HG02973 (cell line): ENCODE data around the gene BCL2L14.

ENCODE experiments used
- ATAC-seq: cut with Tn5 transposase; IDR thresholded peaks from one replicate; pipeline ENCODE4 v1.9.1; 2021; ENCODE audit warnings: moderate library complexity; ENCODE audit not compliant: unreplicated experiment

The BCL2L14 gene

DNA sequence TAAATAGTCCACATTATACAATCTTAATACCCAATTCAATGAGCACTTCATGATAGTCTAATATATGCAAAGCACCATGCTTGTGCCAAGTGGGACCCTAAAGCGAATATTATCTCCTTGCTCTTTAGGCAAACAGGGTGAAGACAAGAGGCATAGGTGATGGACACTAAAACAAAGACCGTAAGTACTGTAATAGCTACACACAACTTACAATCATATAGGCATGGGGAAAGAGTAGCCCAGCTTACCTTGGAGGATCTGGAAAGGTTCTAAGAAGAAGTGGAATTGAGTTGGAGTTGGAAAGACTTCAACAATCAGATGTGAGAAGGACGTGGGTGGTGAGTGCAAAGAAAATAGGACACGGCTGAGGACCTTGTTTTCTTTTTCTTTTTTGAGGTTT is 19.1 kb upstream of the BCL2L14 start:
- ATAC-seq = no peak

DNA sequence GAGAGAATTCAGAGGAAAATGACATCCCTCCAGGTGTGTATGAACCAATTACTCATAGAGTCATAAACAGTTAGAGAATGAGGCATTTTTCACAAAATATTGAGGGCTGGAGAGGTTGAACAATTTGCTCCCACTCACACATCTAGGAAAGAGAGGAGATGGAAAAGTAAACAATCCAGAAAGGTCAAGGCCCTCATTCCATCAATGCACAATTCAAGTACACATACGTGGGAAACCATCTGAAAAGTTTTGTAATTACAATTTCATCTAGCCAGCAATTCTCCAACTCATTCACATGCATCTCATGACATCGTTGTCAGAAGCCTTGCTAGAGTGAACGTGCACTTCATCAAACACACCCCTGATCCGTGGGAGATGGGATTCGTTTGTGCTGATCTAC is 15.7 kb upstream of the BCL2L14 start:
- no peak for ATAC-seq

DNA sequence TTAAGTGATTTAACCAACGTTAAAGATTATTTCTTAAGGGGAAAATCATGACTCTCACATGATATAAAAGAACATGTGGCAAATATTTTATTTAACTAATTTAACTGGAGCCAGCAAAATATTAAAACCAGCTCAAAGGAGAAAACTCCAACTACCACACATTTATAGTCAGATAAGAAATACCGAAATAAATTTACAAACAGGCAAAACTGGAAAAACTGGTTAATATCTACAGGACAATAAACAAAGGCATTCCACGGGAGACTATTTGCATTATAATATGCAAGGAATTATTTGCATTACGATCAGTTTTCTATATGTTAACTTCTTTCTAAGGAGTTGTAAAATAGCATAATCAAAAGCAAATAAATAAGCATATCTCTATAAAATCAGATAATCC is 13.8 kb upstream of the BCL2L14 start:
- no peak for ATAC-seq

DNA sequence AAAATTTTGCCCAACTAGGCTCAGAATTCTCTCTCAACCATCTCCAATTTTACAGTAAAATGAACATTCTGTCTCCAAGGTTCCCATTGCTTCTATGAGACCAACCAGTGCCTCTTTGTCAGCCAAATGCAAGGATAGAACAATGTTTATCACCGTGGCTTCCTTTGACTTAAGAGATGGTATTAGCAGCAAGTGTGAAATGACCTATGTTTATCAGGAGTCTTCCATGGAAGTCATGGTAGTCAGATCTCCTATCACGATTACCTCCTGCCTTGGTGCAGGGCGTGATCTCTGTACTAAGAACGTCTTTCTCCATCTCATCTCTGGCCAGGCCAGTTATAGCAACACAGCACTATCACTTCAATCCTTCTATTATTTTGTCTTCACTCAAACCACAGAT is 6.1 kb upstream of the BCL2L14 start:
- no peak for ATAC-seq

DNA sequence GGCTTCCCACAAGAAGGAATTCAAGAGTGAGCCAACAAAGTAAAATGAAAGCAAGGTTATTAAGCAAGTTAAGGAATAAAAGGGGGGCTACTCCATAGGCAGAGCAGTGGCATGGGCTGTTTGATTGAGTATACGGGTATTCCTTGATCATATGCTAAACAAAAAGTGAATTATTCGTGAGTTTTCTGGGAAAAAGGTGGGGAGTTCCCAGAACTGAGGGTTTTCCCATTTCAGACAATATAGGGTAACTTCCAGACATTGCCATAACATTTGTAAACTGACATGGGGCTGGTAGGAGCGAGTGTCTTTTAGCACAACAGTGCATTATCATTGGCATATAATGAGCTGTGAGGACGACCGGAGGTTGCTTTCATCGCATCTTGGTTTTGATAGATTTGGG is 2.0 kb upstream of the BCL2L14 start:
- ATAC-seq = no peak

DNA sequence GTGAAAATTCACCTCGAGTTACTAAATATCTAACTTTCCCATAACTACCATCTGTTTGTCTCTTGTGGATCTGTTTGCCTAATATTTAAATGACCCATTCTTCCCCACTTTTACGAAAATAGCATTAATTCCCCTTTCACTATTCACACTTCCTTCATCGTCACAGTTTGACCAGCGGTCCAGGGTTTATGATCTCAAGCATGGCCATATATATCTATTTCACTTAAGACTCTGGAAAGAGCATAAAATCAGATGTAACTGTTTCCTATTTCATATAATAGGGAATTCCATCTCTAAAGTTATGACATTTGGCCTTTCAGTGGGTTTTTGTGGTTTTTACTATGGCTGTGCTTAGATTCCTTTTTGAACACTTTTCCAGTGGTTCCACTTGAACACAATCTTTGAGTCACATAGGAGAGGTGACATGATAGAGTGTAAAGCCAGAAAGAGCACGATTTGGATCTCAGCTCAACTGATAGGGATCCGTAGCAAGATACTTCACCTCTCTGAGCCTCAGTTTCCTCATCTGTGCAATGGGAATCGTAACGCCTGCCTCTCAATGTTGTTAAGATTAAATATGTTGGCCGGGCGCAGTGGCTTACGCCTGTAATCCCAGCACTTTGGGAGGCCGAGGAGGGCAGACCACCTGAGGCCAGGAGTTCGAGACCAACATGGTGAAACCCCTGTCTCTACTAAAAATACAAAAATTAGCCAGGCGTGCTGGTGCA is 754 bp upstream of the BCL2L14 start:
- ATAC-seq = no peak

DNA sequence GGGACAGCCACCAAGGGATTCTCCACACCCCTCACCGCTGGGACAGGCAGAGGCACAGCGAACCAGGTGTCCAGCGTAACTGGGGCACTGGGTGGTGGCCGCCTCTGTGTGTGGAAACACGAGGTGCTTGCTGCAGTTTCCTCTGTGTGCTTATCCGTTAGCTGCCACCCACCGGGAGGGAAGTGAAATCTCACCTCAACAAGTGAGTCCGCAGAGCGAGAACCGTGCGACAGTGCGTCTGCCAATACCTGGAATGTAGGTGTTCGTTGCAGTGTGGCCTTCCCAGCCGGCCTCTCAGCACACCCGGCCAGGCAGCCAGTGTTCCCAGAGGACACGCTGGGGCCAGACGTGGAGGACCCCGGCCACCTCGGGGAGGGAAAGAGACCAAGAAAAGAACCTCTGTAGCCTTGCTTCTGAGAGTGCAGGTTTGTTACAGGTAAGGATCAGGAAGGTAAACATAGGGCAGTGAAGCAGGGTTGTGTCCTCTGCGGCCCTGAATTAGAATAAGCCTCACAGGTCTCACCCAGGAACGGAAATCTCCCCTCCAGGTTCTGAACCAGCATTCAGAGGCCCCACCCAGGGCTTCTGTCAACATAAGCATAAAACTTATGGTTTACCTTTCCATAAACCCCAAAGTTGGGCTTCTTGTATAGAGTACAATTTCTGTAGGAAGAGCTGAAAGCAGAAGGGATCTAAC is 1.5 kb downstream of the BCL2L14 start:
- ATAC-seq = peak; percentile 65

DNA sequence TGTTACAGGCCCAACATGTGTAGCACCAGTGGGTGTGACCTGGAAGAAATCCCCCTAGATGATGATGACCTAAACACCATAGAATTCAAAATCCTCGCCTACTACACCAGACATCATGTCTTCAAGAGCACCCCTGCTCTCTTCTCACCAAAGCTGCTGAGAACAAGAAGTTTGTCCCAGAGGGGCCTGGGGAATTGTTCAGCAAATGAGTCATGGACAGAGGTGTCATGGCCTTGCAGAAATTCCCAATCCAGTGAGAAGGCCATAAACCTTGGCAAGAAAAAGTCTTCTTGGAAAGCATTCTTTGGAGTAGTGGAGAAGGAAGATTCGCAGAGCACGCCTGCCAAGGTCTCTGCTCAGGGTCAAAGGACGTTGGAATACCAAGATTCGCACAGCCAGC is 8.6 kb downstream of the BCL2L14 start:
- ATAC-seq = no peak

DNA sequence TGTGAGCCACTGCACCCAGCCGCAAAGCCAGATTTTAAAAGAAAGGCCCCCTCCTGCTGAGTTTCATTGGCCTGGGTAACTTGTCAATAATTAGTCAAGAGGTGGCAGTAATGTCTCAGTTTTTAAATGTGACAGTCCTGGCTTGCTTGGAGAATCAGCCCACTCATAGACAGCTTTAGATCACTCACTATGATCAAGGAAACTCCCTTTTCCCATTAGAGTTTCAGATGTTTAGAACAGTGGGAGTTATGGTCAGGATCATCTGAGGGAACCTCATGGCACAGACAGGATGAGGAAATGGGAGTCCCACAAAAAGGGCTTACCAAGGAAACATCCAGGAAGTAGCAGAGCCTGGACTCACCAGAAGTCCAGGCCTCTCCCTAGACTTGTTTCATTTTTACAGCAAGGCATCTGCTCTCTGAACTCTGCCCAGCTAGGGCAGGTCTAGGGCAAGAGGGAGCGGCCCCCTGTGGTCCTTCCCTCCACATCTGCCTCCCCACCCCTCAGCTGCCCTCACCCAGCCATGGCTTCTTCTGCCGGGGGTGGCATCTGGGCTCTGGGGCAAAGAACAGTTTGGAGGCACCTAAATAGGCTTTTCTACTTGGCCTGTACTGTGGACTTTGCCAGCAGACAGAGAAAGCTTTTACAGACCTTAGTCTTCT is 11.2 kb downstream of the BCL2L14 start:
- ATAC-seq = no peak

DNA sequence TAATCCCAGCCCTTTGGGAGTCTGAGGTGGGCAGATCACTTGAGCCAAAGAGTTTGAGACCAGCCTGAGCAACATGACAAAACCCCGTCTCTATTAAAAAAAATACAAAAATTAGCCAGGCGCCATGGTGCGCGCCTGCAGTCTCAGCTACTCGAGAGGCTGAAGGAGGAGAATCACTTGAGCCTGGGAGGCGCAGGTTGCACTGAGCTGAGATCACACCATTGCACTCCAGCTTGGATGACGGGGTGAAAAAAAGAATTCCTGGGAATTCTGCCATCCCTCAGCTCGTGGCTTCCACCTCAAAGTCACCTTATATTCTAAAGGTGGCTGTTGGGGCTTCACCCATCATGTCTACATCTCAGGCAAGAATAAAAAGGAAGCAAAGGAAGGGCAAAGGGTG is 12.9 kb downstream of the BCL2L14 start:
- no peak for ATAC-seq

DNA sequence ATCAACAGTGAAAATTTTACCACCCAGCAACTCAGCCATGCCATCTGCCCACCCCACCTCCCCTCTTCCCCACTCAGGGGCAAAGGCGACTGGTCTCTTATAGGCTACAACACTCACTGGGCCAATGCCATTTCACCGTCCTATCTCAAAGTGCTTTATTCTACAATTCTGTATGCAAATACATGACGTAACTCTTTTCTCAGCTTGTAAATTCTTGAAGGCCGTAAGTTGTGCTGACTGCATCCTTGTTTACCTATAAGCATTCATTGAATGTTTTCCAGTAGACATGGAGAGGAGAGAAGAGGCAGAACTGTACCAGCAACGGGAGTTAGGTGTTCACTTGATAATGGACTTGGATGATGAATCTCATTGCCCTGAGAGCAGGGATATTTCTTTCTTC is 15.6 kb downstream of the BCL2L14 start:
- ATAC-seq = no peak

DNA sequence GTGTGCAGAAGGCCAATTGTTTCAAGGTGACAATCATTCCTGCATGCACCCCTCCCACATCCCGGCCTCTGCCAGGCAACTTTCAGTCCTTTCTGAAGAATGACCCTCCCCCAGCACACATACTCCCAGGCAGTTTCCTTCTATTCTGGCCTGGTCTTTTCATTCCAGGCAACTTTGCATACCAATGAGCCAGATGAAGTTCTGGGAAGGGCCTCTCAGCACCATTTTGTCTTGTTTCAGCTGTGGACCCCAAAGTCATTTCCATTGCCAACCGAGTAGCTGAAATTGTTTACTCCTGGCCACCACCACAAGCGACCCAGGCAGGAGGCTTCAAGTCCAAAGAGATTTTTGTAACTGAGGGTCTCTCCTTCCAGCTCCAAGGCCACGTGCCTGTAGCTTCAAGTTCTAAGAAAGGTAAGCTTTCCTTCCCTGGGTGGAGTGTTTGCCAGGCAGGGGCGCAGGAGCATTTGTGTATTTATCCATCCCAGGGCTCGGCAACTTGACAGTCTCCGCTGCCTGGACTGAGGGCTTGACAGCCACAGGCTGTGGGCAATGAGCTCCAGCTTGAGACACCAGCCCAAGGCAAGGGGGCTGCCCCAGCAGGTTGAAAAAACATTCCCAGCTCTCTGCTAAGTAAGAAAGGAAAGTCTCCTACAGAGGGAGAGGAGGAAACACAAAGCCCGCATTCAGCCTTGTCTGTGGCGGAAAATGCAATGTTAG is 16.4 kb downstream of the BCL2L14 start:
- ATAC-seq = no peak

DNA sequence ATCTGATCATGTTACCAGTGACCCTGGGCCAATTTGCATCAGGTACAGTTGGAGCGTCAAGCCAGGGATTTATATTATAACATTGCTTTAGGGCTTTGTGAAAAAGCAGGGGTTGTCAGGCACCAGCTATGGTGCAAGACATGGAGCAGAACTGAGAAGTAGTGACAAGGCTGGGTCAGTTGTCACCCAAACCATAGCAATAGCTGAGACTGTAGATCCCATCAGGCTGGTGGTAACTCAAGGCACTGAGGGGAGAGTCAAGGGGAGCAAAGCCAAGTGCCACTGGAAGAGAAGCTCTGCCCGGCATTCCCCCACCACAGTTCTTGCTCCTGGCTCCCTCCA is 16.9 kb downstream of the BCL2L14 start:
- no peak for ATAC-seq

DNA sequence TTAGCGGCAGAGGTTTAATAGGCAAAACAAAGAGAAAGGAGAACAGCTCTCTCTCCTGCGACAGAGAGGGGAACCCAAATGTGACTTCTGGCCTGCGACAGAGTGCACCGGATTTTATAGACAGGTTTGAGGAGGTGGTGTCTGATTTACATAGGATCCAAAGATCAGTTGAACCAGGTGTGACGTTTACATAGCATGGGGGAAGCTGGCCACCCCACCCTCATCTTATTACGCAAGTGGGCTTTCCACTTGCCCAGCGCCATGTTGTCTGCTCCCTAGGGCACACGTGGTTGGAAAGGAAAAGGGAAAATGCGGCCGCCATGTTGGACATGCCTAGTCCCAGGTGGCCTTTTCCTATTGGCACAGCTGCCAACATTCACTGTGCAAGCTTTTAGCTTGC is 17.4 kb downstream of the BCL2L14 start:
- no peak for ATAC-seq

DNA sequence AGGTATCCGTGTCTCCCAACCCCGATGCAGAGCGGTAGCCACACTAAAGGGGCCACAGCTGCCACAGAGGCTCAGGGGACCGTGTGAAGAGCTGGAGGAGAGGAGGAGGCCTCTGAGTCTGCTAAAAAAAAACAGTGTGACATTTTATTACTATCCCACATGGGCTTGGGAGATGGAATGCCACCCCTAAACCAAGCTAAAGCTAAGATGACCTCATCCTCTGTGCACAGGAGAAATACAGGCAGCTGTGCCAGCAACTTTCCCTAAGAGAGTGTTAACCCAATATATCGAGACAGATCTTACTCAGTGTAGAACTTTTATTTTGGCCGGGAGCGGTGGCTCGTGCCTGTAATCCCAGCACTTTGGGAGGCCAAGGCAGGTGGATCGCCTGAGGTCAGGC is 18.0 kb downstream of the BCL2L14 start:
- ATAC-seq = no peak

DNA sequence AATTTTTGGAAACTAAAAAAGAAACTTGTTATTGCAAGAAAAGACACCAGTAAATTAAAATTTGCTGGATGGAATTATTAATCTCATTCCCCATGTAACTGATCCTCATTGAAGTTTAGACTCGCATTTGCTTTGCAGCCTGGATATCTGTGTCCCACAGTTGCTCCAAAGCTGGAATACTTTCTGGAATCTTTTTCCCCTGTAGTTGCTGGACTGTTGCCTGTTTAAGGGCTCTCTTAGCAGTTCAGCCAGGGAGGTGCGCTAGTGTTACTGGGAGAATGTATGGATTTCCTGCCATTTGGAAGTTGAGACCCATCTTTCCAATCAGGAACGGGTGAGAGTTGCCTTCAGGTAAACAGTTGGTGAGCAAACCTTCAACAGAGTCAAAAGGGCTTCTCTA is 20.3 kb downstream of the BCL2L14 start:
- ATAC-seq = no peak

DNA sequence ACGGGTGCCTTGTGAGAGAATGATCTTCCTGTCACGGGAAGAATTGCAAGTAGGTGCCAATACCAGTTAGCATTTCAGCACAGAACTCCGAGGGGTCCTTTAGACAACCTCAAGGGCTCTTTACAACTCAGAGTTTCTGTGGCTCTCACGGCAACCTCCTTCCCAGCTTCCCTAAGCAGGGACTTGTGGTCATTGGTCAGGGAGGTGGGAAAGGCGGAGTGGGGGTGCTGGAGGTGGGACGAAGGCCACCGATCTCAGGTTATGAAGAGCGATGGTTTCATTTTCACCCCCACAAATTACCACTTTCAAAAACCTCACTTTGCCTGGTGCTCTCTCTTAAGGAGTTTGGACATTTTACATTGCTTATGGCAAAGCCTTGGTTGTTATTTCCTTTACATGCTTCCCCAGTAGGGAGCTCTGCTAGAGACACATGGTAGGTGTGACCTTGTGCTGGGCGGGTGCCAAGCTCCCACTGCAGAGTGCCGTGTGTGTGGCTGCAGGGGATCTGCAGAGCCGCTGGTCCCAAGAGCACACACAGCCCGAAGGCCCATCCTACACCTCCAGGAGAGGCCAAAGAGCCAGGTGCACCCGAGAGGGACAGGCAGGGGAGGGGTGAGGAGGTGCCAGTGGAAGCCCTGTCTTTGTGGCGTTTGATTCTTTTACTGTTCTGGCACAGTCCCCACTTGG is 21.4 kb downstream of the BCL2L14 start:
- ATAC-seq = no peak

DNA sequence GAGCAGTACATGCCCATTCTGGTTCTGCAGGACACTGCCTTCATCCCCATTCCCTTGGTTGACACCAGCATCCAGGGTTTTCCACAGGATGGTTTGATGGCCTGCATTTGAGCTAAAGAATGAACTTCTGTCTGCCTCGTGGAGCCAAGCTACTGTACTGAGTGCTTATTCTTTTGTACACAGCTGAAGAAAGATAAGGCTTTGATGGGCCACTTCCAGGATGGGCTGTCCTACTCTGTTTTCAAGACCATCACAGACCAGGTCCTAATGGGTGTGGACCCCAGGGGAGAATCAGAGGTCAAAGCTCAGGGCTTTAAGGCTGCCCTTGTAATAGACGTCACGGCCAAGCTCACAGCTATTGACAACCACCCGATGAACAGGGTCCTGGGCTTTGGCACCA is 23.7 kb downstream of the BCL2L14 start:
- no peak for ATAC-seq

DNA sequence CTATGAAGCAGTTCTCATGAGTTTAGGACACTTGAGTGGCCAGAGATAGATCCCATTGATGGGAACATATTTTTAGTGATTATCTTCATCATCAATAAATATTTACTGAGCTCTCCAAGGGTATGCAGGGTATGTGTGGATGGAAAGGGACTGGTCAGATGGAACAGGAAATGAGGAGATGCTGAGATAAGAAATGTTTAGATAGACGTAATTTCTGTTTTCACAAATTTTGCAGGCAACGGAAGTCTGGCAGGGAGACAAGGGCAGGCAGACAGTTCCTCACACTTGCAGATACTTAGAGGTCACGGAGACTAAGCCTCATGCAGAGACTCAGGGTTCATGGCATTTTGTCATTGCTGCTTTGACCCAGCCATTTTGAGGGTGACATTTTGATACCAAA is 24.3 kb downstream of the BCL2L14 start:
- ATAC-seq = no peak

DNA sequence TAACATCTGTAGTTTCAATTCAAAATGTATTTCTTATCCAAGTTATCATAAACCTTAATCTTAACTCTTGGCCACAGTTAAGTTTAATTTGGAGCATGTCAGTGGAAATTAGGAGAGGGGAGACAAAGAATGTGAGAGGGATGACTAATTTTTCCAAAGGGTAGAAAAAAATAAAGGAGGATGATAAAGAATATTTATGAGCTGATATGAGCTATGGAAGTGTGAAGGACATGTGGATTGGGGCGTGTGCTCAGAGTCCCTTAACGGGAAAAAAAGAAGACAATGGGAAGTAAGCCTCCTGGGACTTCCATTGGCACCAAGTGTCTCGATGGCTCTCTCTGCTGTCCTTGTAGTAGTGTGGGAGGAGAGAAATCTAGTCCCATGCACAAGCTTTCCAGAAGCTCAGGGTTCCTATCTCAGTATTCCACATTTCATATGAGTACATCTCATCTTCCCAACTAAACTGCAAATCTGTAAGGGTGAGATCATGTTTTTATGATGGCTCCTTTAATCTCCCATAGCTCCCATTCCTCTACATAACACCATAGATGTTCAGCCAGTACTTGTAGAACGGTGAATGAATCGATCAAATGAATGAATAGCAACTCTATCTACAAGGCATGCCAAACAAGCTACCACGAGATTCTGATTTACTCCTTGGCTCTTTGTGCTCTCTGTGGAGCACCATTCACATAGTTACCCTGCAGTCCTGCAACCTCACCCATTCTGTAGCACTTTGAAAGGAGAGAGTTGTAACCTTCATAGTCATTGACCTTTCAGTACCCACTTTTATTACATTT is 27.4 kb downstream of the BCL2L14 start:
- ATAC-seq = no peak

DNA sequence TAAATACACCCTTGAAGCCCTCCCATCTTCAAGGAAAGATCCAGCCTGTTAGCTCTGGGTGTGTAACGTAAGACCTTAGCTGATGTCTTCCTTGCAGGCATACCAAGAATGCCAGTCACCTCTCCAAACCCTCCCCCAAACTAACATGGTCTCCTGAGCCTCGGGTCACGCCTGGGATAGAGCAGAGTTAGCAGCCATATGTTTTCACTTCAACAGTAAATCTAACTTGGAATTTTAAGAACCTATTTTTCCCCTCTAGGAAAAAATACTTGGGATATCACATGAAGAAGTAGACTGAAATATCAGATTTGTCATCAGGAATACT is 27.9 kb downstream of the BCL2L14 start:
- ATAC-seq = no peak
